SK-MEL-5 (cell line): ENCODE data around the gene ZGPAT. TPM values are rescaled to one million over a fixed set of nuclear protein-coding genes. Genes with fewer than 3 reads are reported as not detected.
"Not testable (repeated sequence)": the region's sequence is repeated elsewhere in the genome, so short reads cannot be mapped to it uniquely, and the experiment has no call there.

Source experiments
- DNase-seq: peaks from one replicate; pipeline ENCODE4 v3.0.0-alpha.2; 2016; ENCODE audit warnings: low read depth, low spot score
- in situ Hi-C: cut with HindIII; loops from 2 replicates; pipeline ENCODE4 v1.10.0; 2016; ENCODE audit warnings: low sequenced_read_pairs, high pct_unique_total_duplicates, low pct_unique_long_range_greater_than_20kb
- polyA plus RNA-seq, 2 experiments: library from polyadenylated mRNA; depleted of rRNA; stranded (reverse); fragments of >200 nt; gene quantifications; 2 replicates each; pipeline ENCODE4 v1.2.3, GENCODE V29; 2015
- total RNA-seq: library from RNA; depleted of rRNA; stranded (reverse); fragments of >200 nt; shearing (Covaris generic); gene quantifications from 2 replicates; pipeline ENCODE4 v1.2.3, GENCODE V29; 2014; rRNA removed

Gene ZGPAT, protein sequence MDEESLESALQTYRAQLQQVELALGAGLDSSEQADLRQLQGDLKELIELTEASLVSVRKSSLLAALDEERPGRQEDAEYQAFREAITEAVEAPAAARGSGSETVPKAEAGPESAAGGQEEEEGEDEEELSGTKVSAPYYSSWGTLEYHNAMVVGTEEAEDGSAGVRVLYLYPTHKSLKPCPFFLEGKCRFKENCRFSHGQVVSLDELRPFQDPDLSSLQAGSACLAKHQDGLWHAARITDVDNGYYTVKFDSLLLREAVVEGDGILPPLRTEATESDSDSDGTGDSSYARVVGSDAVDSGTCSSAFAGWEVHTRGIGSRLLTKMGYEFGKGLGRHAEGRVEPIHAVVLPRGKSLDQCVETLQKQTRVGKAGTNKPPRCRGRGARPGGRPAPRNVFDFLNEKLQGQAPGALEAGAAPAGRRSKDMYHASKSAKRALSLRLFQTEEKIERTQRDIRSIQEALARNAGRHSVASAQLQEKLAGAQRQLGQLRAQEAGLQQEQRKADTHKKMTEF
- total RNA-seq, result 23.4 and 24.4 TPM in 2 replicates
- polyA plus RNA-seq (2015; cell fraction: cytosol; rRNA removed), result 25.2 and 29.8 TPM in 2 replicates
- polyA plus RNA-seq (2015; cell fraction: nucleus; rRNA removed), result 111 and 115 TPM in 2 replicates

DNA sequence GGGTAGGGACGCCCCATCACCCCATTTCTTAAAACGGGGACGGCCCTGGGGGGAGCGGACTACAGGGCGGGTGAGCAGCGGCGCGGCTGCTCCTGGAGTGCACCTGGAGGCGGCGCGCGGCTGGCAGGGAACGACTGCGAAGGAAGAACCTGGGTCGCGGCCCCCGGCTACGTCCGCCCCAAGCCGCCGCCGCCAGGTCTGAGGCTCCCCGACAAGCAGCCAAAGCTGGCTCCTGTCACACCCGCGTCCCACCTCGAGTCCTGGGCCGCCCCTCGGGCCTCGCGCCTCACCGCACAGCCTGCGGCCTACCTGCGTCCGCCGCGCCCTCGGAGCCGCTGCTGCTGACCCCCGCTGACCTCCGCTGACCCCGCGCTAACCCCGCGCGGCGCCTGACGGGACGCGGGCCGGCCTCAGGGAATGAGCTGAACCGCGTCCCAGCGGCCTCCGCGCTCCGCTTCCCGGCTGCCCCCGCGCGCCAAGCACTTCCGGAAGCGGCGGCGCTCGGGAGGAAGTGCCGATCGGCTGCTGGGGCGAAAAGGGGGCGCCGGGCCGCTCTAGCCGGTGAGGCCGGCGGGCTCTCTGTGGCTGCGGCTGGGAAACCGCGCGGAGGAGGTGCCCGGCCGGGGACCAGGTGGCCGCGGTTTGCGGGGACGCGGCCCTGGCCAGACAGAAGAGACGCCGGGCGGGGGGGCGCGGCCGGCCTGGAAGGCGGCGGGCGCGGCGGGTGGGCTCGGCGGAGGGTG, at the start of gene ZGPAT, which contains the start of gene ARFRP1:
Gene ZGPAT (plus strand): TSS at position 482 of the 743 bp plus-strand sequence. CDS start 542 bp downstream, outside the sequence.
Gene ARFRP1 (minus strand): TSS at position 419 of the 743 bp plus-strand sequence. CDS start 885 bp downstream, outside the sequence.
- peak; percentile 81 for DNase-seq
- in situ Hi-C loops, result no loop called here

DNA sequence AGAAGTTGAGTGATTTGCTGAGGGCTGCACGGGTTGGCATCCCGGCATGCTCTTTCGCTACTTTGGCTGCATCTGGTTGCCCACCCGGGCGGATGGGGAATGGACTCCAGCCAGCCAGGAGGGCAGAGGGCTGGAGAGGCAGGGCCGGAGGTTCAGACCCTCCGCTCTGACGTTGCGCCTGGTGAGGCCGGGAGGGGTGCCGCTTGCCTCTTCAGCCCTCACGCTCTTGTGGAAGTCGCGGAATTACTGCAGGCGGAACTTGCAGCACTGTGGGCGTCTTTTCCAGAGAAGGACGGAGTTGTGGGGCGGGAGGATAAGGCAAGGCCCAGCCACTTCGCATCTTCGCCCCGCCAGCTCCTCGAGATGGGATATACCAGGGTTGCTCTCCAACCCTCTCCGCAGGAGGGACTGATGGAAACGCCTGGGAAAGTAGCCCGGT, 49.1 kb upstream of the ZGPAT start:
- in situ Hi-C loops, result no loop called here
- no peak for DNase-seq

DNA sequence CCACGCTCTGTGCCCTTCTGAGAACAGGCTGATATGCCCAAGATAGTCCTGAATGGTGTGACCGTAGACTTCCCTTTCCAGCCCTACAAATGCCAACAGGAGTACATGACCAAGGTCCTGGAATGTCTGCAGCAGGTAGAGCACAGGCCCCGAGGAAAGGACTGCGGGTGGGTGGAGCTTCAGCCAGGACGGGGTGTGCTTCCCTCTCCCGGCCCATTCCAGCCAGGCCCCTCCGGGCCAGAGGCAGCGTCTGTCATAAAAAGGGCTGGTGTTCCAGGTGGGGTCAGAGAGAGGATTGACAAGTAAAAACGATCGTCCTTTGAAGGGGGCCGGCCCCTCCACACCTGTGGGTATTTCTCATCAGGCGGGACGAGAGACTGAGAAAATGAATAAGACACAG, 48.5 kb upstream of the ZGPAT start:
- in situ Hi-C loops, result no loop called here
- DNase-seq, result no peak

DNA sequence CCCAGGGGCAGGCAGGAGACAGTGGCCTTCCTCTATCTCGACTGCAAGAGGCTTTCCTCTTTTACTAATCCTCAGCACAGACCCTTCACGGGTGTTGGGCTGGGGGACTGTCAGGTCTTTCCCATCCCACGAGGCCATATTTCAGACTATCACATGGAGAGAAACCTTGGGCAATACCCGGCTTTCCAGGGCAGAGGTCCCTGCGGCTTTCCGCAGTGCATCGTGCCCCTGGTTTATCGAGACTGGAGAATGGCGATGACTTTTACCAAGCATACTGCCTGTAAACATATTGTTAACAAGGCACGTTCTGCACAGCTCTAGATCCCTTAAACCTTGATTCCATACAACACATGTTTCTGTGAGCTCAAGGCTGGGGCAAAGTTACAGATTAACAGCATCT, 47.7 kb upstream of the ZGPAT start:
- in situ Hi-C loops, DNase-seq: not testable (repeated sequence)

DNA sequence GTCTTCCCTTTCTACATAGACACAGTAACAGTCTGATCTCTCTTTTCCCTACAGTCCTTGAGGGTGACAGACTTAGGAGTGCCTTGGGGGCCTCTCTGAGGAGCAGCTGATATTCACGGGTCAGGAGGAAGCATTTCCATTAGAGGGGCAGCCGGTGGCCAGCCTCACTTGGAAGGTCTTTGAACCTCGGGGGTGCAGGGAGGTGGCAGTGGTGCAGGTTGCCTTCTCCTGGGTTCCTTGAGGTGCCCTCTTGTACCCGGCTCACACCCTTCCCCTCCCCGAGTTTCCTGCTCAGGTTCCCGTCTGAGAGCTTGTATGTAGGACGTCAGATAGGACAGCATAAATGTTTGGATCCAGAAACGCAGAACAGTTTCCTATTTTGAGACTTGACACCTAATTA, 47.2 kb upstream of the ZGPAT start:
- in situ Hi-C loops, result no loop called here
- DNase-seq, result no peak

DNA sequence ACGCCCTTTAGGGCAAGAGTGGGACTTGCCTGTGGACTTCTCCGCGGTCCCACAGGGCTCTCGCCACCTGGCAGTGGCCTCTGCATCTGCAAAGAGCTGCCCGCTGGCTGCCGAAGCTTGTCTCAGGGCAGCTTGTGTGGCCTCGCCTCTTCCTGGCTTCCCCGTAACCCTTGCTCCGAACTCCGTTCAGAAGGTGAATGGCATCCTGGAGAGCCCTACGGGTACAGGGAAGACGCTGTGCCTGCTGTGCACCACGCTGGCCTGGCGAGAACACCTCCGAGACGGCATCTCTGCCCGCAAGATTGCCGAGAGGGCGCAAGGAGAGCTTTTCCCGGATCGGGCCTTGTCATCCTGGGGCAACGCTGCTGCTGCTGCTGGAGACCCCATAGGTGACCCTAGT, 46.7 kb upstream of the ZGPAT start:
- no peak for DNase-seq
- in situ Hi-C loops, result no loop called here

DNA sequence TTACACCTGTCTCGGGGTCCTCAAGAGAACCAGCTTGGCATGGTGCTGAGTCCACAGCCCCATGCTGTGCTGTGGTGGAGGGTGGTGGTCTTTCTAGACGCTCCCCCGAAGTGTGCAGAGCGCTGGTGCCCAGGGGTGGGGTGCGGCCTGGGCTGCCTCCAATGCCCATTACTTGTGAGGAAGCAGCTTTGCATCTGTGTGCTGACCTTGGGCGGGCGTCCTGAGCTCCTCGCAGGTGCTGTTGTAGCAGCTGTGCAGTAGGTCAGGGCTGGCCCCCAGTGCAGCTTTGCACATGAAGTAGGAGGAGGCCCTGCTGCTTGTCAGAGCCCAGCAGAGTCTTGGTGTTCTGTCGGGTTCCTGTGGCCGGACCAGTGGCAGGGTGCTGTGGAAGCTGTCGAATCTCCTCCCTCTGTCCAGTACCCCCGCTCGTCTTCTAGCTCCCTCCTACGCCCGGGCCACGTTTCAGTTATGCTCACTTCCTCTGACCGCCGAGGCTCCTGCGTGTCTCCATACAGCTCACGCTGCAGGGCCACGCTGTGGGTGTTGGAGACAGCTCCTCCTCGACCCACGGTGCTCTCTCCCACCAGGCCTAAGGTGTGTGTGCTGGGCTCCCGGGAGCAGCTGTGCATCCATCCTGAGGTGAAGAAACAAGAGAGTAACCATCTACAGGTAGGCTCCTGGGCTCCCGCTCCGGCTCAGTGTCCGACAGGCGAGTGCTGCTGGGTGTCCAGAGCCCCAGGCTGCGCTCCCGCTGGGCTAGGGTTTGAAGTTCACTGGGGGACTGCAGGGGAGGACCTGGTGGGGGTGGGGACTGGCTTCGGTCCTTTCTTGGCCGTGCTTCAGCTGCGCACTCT, 45.7 kb upstream of the ZGPAT start:
- in situ Hi-C loops, result no loop called here
- DNase-seq, result no peak

DNA sequence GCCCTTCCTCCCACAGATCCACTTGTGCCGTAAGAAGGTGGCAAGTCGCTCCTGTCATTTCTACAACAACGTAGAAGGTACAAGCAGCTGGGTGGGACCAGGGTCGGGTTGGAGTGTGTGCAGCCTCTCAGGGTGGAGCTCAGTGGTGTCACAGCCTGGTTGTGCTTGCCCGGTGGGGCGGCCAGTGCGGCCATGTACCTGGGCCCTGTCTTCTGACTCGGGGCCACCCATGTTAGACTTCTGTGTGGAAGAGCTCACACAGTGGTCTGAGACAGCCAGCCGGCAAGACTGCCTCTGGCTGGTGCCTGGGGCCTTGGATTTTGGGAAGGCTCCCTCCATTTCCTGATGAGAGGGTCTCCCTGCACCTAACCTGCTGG, 45.0 kb upstream of the ZGPAT start:
- no peak for DNase-seq
- in situ Hi-C loops, result no loop called here

DNA sequence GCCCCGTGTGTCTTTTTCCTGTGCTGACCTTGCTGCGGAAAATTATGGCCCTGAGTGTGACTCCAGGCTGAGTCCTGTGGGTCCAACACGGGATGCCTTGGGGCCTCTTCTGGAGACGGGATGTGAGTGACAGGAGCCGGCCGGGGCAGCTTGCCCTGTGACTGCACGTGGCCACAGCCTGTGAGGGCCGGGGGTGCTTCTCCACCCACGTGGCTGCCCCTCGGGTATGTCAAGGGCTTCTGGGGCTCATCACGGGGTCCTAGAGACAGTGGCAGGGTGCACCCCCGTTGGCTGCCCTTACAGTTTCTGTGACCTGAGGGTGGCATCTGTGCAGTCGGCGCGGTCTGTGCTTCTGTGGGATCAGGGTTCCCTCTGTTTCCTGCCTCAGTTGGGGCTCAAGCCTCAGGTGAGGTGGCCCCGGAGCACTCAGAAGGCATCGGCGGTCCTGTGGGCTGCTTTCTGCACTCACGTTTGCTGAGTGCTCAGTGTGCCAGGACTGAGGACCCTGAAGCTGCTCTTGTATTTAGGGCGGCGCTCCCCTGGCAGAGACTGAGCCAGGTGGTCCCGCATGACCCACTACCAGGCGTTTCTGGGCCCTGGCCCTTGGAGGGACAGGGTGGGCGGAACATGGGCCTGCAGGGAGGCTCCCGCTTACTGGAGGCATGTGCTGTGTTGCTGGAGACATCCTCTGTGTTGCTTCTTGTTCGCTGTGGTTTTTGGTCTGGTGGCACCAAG, 44.3 kb upstream of the ZGPAT start:
- in situ Hi-C loops, result no loop called here
- DNase-seq, result no peak

DNA sequence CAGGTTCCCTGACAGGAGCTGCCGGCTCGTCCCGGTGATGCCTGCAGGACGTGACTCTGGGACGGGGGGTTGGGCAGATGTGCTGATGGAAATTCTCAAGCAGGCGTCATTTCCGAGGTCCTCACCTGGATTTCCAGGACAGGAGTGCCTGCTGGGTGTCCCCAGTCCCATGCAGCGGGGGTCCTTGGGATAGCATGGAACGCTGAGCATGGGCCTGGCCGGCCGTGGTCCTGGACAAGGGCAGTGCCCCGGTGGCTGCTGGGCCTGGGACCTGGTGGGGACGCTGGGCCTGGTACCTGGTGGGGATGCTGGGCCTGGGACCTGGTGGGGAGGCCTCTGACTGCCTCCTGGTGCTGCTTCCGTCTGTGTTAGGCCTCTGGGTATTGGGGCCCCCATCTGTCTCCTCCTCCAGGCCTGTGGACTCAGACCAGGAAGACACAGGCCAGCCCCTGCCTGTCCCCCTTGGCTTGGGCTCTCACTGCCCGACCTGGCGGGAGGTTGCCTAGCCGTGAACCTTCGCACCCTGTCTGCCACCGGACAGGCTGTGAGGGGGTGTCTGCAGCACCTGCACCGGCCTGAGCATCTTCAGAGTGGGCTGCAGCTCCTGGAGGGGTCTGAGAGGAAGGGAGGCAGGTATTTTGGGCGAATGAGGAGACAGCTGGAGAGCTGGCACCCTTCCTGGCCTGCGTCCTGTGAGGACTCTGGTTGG, 43.5 kb upstream of the ZGPAT start:
- in situ Hi-C loops, result no loop called here
- no peak for DNase-seq

DNA sequence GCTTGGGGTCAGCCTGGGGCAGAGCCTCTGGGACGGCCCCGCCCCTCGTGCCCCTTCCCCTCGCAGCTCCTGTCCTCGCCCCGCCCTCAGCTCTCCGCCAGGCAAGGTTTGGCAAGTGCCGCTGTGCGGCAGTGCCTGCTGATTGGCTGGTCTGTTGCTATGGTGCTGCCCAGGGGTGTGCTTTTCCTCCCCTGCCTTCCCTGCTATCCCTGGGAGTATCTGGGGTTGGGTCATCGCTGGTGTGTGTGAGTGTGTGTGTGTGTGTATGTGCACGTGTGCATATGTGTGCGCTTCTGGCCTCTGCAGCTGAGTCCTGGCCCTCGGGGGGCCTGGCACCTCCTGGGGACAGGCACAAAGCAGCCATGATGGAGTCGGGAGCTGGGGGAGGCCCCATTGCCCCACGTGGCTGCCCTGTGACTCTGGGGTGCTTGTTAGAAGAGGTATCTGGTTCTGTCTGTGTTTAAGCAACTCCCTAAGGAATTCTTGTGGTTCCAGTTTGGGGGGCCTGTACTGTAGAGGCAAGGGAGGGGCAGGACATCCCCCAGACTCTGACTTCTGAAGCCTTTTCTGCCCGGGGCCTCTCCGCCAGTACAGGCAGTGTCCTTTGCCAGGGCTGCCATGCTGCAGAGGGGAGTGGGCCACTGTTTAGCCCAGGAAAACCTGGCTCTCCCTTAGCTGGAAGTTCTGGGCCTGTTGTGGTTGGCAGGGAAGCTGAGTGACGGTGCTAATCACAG, 42.8 kb upstream of the ZGPAT start:
- in situ Hi-C loops, result no loop called here
- no peak for DNase-seq

DNA sequence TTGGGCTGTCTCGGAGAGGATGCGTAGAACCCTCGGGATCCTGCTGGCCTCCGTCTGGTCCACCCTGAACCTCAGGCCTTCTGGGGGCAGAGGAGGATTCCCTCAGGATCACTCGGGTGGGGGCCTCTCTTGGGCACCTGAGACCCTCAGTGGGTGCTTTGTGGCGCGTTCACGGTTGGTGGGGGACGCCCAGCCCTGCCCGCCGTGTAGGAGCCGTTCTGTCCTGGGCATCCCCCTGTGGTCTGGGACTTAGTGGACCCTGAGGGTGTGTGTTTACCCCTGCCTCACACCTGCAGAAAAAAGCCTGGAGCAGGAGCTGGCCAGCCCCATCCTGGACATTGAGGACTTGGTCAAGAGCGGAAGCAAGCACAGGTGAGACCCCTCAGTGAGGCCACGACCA, 42.1 kb upstream of the ZGPAT start:
- DNase-seq, result no peak
- in situ Hi-C loops, result no loop called here

DNA sequence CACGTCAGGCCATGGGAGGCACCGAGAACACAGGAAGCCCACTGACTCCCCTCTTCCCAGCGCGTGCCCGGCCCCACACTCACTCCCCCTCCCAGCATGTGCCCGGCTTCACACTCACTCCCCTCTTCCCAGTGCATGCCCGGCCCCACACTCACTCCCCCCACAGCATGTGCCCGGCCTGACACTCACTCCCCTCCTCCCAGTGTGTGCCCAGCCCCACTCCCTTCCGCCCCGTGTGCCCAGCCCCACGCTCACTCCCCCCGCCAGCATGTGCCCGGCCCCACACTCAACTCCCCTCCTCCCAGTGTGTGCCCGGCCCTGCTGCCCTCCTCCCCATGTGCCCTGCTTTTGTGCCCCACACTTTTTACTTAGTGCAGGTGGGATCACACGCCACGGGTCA, 40.0 kb upstream of the ZGPAT start:
- in situ Hi-C loops, result no loop called here
- no peak for DNase-seq

DNA sequence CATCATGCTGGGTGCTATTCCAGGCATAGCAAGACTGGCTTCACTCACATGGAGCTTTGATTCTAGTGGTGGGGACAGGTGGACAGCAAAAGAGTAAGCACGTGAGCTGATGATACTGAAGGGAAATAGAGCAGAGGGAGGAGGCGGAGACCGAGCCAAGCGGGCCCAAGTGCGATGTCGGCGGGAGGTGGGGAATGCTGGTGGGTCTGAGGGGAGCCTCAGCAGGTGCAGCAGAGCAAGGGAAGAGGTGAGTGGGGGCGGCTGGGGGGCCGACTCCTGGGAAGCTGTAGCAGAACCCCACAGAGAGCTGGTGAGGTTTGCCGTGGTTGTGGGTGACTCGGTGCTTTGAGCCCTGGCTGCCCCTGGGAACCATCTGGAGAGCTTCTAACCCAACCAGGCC, 39.5 kb upstream of the ZGPAT start:
- in situ Hi-C loops, result no loop called here
- DNase-seq, result no peak

DNA sequence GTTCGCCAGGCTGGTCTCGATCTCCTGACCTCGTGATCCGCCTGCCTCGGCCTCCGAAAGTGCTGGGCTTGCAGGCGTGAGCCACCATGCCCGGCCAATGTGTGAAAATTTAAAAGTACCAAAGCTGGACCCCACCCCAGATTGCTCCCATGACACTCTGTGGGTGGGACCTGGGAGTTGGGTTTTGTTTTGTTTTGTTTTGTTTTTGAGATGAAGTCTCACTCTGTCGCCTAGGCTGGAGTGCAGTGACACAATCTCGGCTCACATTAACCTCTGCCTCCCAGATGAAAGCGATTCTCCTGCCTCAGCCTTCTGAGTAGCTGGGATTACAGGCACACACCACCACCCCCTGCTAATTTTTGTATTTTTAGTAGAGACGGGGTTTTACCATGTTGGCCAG, 36.1 kb upstream of the ZGPAT start:
- in situ Hi-C loops, DNase-seq: not testable (repeated sequence)

DNA sequence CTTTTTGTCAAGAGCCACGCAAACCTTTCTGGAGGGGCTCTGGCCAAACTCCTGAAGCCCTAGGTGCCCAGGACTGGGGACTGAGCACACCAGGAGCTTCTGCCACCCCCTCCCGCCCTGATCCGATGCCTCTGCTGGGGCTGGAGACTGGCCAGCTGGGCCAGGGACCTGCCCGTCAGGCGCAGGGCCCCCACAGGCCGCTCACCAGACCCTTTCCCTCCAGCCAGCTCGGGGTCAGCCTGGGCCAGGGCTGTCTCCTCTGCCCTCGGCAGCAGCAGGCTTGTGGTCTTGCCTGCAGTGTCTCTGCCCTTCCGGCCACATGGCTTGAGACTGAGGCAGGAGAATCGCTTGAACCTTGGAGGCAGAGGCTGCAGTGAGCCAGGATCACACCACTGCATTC, 35.2 kb upstream of the ZGPAT start:
- in situ Hi-C loops, result no loop called here

More for the DNA sequence above, 35.2 kb upstream of the ZGPAT start:
- no peak for DNase-seq
